Activated CD4-positive, alpha-beta T cell treated with anti-CD3 and anti-CD28 coated beads, Interleukin-2, amount 10 ng/mL, durations not matched to agents 24 days and 14 days (primary cell): ENCODE results near the gene GRIK4. TPM values are rescaled to one million over a fixed set of nuclear protein-coding genes. Genes with fewer than 3 reads are reported as not detected.

Experiments used
- DNase-seq: peaks from one replicate; pipeline ENCODE4 v3.0.0; 2022
- H3K27ac Mint-ChIP-seq: one replicate; pipeline ENCODE4 v1.8.0; 2022; ENCODE audit warnings: mild to moderate bottlenecking, mixed read lengths
- H3K27me3 Mint-ChIP-seq: one replicate; pipeline ENCODE4 v1.8.0; 2022; ENCODE audit warnings: mixed read lengths
- H3K36me3 Mint-ChIP-seq: one replicate; pipeline ENCODE4 v1.8.0; 2022; ENCODE audit warnings: low read depth, mild to moderate bottlenecking, mixed read lengths
- H3K4me1 Mint-ChIP-seq: one replicate; pipeline ENCODE4 v1.8.0; 2021; ENCODE audit warnings: mixed read lengths
- H3K4me3 Mint-ChIP-seq: one replicate; pipeline ENCODE4 v1.8.0; 2022; ENCODE audit warnings: mild to moderate bottlenecking, moderate library complexity, mixed read lengths
- H3K9me3 Mint-ChIP-seq: one replicate; pipeline ENCODE4 v1.8.0; 2021; ENCODE audit warnings: mixed read lengths
- intact Hi-C: fragments of 100-400 bp; cut with micrococcal nuclease; formaldehyde crosslinking; loops from one replicate; pipeline ENCODE4 v1.15.1; 2023
- total RNA-seq: library from RNA; stranded (reverse); gene quantifications from 2 replicates; pipeline ENCODE4 v1.2.3, GENCODE V29; 2022

Gene GRIK4
- total RNA-seq, 1 donor from 2014 or later = 0.09 TPM

DNA sequence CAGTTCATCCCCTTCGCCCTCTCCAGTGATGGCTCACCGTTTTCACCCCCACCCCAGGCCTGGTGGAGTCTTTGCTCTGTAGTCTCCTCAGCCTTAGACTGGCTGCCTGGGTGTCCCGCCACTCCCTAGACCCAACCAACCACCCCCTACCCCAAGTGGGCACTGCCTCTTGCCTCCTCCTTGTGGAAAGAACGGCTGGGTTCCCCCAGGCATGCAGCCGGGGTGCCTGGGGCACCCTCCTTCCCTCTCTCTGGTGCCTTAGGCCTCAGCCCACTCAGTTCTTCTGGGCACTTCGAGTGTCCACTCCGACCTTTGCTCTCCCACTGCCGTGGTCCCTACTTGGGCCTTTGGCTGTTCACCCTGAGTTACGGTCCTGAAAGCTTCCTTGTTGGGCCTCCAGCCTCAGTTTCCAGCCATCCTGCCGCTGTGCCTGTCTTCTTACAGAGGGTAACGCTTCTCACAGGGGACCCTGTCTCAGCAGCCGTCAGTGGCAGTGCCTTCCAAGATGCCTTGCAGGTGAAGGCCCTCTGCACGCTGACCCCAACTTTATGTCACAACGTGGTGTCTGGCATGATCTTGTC is 3.1 kb downstream of the GRIK4 start:
- H3K9me3 Mint-ChIP-seq = no peaks in the 10 kb centered on the region
- no peak for DNase-seq
- no peak overlapping the region for H3K27ac Mint-ChIP-seq
- peaks cover 2% of the 10 kb centered on the region for H3K4me1 Mint-ChIP-seq
- no peaks in the 10 kb centered on the region for H3K36me3 Mint-ChIP-seq
- H3K4me3 Mint-ChIP-seq = no peak overlapping the region
- H3K27me3 Mint-ChIP-seq = peaks cover 56% of the 10 kb centered on the region
- intact Hi-C loops = loop anchor here (5.0 kb wide), 1 partner anchor 438 kb away; no protein-coding TSS in a partner anchor

DNA sequence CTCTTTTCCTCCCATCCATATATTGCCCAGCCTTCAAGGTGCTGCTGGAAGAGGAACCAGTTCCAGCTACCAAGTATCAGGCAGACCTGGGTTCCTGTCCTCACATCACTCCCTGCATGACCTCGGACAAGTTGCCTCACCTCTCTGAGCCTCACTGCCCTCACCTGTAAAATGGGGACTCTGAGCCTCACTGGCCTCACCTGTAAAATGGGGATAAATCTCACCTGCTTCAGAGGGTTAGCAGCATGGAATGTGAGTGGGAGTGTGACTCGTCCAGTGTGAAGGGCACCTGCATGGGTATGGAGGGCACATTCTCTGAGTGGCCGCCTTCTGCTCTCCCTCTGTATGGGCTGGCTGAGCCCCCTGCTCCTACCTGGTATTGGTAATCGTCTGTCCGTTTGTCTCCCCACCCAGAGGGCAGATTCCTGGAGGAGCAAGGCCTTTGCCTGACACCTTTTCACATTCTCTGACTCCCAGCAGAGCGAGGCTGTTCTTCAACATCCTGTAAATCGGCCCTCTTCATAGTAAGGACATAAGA is 3.7 kb downstream of the GRIK4 start:
- no peak for DNase-seq
- no peak overlapping the region for H3K27ac Mint-ChIP-seq
- H3K4me3 Mint-ChIP-seq = no peak overlapping the region
- H3K9me3 Mint-ChIP-seq = no peaks in the 10 kb centered on the region
- H3K4me1 Mint-ChIP-seq = peaks cover 2% of the 10 kb centered on the region
- intact Hi-C loops = no loop called here
- no peaks in the 10 kb centered on the region for H3K36me3 Mint-ChIP-seq
- H3K27me3 Mint-ChIP-seq = peaks cover 51% of the 10 kb centered on the region

DNA sequence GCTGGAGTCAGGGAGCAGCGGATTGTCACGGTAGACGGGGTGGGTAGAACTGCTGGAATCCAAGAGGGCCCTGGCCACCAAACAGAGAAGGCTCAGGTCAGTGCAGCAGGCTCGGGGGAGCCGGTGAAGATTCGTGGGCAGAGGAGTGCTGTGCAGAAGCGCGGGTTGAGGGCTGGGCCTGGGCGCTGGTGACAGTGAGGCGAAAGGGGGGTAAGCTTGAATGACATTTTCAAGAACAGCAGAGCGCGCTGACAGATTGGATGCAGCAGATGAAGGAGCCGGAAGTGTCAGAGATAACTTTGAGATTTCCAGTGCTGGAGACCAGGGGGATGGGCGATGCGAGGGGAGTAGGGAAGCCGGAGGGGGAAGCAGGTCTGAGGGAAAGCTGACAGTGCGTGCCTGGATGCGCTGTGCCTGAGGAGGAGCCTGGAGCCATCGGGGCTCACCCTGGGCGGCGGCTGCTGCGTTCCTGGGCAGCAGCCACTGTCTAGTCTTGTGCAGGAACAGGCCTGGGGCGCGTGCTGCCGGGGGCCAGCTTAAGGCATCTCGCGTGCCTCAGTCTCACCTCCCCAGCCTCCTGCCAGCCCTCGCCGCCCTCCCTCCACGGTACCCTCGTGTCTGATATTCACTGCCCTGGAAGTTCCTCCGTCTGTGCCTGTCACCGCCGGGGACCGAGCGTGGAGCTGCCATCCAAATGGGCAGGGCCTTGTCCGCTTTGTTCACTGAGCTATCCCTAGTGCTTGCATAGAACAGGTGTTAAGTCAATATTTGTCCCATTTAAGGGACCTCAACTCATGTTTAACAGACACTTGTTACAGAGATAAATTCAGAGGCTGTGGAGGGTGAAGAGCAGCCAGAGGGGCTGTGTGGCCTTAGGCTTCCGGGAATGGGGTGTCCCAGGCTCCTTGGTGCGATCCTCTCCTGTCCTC is 5.2 kb downstream of the GRIK4 start:
- no peak overlapping the region for H3K27ac Mint-ChIP-seq
- H3K4me1 Mint-ChIP-seq = no peaks in the 10 kb centered on the region
- no peaks in the 10 kb centered on the region for H3K9me3 Mint-ChIP-seq
- no peak for DNase-seq
- H3K4me3 Mint-ChIP-seq = no peak overlapping the region
- intact Hi-C loops = no loop called here
- H3K36me3 Mint-ChIP-seq = no peaks in the 10 kb centered on the region
- peaks cover 43% of the 10 kb centered on the region for H3K27me3 Mint-ChIP-seq

DNA sequence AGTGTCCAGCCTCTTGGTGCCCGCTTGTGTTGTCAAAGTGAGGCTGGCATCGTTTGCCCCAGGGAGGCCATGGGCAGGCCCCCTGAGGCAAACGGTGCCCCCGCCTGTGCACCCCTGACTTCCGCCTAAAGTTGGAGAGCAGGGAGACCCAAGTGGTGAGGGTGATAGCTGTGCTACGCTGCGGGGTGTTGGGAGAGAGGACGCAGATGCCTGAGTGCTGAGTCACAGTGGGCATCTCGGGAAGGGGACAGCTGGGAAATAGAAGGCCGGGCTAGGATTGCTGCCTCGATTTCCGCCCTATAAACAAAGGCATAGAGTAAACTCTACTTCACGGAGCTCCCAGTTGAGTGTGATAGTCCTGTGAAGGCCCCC is 5.8 kb downstream of the GRIK4 start:
- H3K4me1 Mint-ChIP-seq = no peaks in the 10 kb centered on the region
- no peak overlapping the region for H3K4me3 Mint-ChIP-seq
- intact Hi-C loops = no loop called here
- H3K27me3 Mint-ChIP-seq = peaks cover 40% of the 10 kb centered on the region
- H3K36me3 Mint-ChIP-seq = no peaks in the 10 kb centered on the region
- no peaks in the 10 kb centered on the region for H3K9me3 Mint-ChIP-seq
- H3K27ac Mint-ChIP-seq = no peak overlapping the region
- DNase-seq = no peak

DNA sequence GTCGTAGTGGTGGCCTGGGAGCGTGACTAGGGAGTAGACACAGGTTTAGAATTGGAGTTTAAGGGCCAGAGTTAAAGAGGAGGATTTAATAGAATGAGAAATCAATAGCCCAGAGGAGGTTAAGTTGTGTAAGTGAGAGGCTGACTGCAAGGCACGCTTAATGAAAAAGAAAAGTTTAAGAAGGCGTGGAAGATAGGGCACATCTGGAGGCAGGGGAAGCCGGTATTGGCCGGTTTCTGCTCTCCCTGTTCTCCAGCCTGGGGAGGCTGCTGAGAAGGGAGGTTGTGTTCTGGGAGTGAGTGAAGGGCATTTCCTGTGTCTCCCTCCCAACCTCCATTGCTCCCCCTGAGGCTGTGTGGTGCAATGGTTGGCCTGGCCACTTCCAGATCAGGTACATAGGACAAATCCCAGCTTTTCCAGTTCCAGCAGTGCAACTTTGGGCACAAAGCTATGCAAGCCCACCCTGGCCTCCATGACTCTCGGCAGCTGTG is 6.3 kb downstream of the GRIK4 start:
- H3K4me3 Mint-ChIP-seq = no peak overlapping the region
- H3K27me3 Mint-ChIP-seq = peaks cover 37% of the 10 kb centered on the region
- H3K9me3 Mint-ChIP-seq = no peaks in the 10 kb centered on the region
- no peak for DNase-seq
- H3K36me3 Mint-ChIP-seq = no peaks in the 10 kb centered on the region
- intact Hi-C loops = no loop called here
- no peak overlapping the region for H3K27ac Mint-ChIP-seq
- H3K4me1 Mint-ChIP-seq = no peaks in the 10 kb centered on the region

DNA sequence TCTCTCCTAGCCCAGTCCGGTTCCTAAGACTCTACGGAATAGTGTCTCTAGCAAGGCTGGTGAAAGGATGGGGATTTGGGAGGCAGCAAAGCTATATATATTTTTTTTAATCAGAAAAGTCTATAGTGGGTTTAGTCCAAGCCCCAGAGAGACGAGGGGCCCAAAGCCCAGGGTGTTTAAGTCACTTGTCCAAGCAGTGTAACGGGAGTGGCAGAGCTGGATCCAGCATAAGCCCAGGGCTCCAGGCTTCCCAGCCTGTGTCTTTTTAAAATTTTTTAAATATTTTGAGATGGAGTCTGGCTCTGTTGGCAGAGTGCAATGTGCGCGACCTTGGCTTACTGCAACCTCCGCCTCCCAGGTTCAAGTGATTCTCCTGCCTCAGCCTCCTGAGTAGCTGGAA is 6.8 kb downstream of the GRIK4 start:
- H3K9me3 Mint-ChIP-seq = no peaks in the 10 kb centered on the region
- intact Hi-C loops = no loop called here
- H3K27me3 Mint-ChIP-seq = peaks cover 32% of the 10 kb centered on the region
- H3K4me3 Mint-ChIP-seq = no peak overlapping the region
- H3K36me3 Mint-ChIP-seq = no peaks in the 10 kb centered on the region
- no peak for DNase-seq
- H3K27ac Mint-ChIP-seq = no peak overlapping the region
- H3K4me1 Mint-ChIP-seq = no peaks in the 10 kb centered on the region

DNA sequence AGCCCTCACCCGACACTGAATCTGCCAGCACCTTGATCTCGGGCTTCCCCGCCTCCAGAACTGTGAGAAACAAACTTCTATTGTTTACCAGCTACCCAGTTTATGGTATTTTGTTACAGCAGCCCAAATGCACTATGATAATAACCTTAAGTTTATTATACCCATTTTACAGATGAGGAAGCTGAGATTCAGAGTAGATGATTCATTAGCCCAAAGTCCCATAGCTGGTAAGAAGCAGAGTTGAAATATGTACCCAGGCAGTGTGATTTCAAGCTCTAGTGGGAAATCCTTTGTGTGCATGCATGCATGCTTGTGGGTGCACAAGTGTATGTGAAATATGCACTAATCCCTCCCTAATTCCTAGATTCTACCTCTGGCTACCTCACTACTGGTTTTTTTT is 7.9 kb downstream of the GRIK4 start:
- Mint-ChIP-seq H3K27ac (no peak overlapping the region), H3K9me3 (no peaks in the 10 kb centered on the region), H3K27me3 (peaks cover 22% of the 10 kb centered on the region), H3K4me1 (no peaks in the 10 kb centered on the region), H3K4me3 (no peak overlapping the region), H3K36me3 (no peaks in the 10 kb centered on the region)
- DNase-seq = no peak
- intact Hi-C loops = no loop called here

DNA sequence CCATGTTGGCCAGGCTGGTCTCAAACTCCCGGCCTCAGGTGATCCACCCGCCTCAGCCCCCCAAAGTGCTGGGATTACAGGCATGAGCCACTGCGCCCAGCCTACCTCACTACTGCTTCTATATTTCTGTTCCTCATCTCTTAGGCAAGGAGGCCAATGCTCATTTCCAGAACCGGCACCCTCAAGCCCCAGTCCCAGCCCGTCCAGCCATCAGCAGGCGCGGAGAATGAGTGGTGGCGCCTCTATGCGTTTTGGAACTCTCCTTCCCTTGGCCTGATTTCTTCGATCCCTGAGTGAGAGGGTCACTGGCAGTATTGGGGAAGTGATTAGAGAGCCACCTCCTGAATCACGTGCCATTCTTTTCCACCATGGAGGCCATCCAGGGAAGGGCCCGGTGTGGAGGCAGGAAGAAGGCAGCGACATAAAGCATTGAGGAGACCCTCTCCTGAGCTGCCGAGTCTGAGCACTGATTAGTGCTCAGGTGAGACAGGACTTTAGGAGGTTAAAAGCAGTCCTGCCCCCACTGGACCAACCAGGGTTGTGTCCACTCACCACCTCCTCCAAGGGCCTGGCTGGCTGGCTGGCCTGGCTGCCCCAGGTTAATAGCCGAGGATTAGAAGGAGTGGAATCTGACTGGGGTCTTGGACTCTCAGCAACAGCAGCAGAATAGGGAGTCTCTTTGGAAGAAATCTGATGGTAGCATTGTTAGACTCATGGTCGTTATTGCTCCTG is 8.7 kb downstream of the GRIK4 start:
- intact Hi-C loops = no loop called here
- H3K36me3 Mint-ChIP-seq = no peaks in the 10 kb centered on the region
- H3K4me3 Mint-ChIP-seq = no peak overlapping the region

DNA sequence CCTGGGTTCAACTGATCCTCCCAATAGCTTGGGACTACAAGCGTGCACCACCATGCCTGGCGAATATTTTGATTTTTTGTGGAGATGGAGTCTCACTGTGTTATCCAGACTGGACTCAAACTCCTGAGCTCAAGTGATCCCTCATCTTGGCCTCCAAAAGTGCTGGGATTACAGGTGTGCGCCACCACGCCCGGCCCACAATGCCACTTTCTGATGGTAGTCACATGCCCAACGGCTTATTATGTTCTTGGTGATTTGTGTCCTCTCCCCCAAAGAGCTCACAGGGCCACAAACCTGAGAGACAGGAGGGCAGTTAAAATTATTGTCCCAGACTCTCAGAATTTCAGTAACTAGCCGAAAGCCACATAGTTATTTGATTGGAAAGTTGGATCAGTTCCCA is 9.6 kb downstream of the GRIK4 start:
- Mint-ChIP-seq H3K36me3 (no peaks in the 10 kb centered on the region), H3K9me3 (no peaks in the 10 kb centered on the region), H3K27ac (no peak overlapping the region), H3K4me3 (no peak overlapping the region), H3K4me1 (no peaks in the 10 kb centered on the region), H3K27me3 (peaks cover 10% of the 10 kb centered on the region)
- DNase-seq = no peak
- intact Hi-C loops = no loop called here

More for the DNA sequence above, 8.7 kb downstream of the GRIK4 start:
- no peak for DNase-seq
- Mint-ChIP-seq H3K27ac (no peak overlapping the region), H3K4me1 (no peaks in the 10 kb centered on the region), H3K27me3 (peaks cover 19% of the 10 kb centered on the region), H3K9me3 (no peaks in the 10 kb centered on the region)

DNA sequence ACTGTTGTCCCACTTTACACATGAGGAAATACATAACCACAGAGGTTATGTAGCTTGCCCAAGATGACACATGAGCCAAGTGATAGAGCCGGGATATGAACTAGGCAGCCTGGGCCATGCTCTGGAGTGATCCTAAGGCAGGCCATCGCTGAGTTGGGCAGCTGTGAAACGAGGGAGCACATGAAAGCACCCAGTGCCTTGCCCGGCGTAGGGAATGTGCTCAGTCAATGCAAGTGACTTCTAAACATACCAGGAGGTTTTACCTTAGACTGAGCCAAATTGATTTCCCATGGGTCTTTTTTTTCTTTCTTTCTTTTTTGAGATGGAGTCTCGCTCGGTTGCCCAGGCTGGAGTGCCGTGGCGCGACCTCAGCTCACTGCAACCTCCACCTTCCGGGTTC is 10.5 kb downstream of the GRIK4 start:
- intact Hi-C loops = no loop called here
- no peak overlapping the region for H3K27ac Mint-ChIP-seq

DNA sequence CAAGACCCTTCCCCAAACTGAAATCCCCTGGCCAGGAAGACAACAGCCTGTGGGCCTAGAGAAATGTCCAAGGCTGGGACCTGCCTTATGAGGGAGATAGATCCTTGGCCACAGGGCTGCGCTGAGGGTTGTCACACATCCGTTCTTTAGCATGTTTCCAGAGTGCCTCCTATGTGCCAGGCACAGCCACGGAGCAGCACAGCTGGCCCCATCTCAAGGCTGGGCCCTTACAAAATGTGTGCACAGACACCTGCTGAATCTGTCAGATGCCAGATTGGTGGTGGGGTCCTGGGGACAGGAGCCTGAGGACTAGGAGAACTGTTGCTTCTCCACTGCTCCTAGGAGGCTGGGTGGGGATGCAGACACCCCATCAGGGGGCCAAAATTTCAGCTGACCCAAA is 11.2 kb downstream of the GRIK4 start:
- Mint-ChIP-seq H3K27me3 (no peaks in the 10 kb centered on the region), H3K36me3 (no peaks in the 10 kb centered on the region), H3K27ac (no peak overlapping the region), H3K4me1 (no peaks in the 10 kb centered on the region), H3K9me3 (no peaks in the 10 kb centered on the region), H3K4me3 (no peak overlapping the region)
- DNase-seq = no peak
- intact Hi-C loops = no loop called here

More for the DNA sequence above, 10.5 kb downstream of the GRIK4 start:
- no peak overlapping the region for H3K4me3 Mint-ChIP-seq
- no peaks in the 10 kb centered on the region for H3K9me3 Mint-ChIP-seq
- H3K4me1 Mint-ChIP-seq = no peaks in the 10 kb centered on the region
- no peaks in the 10 kb centered on the region for H3K36me3 Mint-ChIP-seq
- no peak for DNase-seq
- H3K27me3 Mint-ChIP-seq = peaks cover 4% of the 10 kb centered on the region

DNA sequence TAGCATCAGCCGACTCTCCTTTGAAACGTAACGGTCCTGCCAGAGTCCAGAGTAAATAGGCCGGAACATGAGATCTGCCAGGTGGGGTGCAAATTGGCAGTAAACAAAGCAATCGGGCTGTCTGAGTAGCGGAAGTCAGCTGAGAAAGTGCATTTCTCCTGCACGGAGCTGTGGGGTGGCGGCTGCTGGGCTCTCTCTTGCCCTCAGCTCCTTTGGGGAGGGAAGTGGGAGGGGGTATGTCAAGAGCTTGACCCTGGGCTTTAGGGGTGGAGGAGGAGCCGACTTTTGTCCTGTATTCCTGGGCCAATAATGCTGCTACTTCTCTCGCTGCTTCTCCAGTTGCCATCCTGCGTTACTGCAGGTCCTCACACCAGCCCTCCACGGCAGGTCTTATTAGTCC is 11.6 kb downstream of the GRIK4 start:
- DNase-seq = no peak
- intact Hi-C loops = no loop called here

DNA sequence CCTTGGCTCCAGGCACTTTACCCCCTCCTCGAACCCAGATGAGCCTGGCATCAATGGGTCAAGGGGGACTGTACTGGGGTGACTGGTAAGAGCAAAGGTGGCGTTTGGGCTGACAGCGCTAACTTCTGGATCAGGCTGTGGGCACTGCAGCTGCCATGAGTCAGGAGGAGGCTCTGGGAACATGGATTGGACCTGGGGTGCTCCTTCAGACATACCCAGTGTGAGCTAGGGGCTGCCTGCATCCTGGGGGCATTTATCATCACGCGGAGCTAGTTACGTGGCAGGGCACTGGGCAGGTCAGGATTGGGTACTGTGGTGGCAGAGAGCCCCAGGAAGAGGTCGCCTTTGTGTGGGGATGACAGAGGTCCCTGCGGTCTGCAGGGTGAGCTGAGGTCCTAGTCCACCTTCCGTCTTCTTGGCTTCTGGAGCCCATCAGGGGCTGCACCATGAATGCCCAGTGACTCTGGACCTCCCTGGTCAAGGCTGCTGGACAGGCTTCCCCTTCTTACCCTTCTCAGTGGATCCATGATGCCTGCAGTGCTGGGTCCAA is 13.1 kb downstream of the GRIK4 start:
- H3K4me3 Mint-ChIP-seq = no peak overlapping the region

More for the DNA sequence above, 11.6 kb downstream of the GRIK4 start:
- Mint-ChIP-seq H3K27ac (no peak overlapping the region), H3K4me3 (no peak overlapping the region), H3K9me3 (no peaks in the 10 kb centered on the region), H3K27me3 (no peaks in the 10 kb centered on the region), H3K4me1 (no peaks in the 10 kb centered on the region), H3K36me3 (no peaks in the 10 kb centered on the region)

More for the DNA sequence above, 13.1 kb downstream of the GRIK4 start:
- intact Hi-C loops = no loop called here
- Mint-ChIP-seq H3K27ac (no peak overlapping the region), H3K4me1 (no peaks in the 10 kb centered on the region), H3K27me3 (no peaks in the 10 kb centered on the region), H3K9me3 (no peaks in the 10 kb centered on the region), H3K36me3 (no peaks in the 10 kb centered on the region)
- no peak for DNase-seq
